SK-N-SH (cell line): ENCODE data around the gene UBAP2L. TPM values are rescaled to one million over a fixed set of nuclear protein-coding genes. Genes with fewer than 3 reads are reported as not detected.

ENCODE experiments used
- CTCF ChIA-PET: fragments of 300-600, 350-600 bp; formaldehyde crosslinking; extraction: SDS; loops from one replicate; lab custom pipeline; 2021; lab: Yijun Ruan, JAX
- POLR2A ChIA-PET: fragments of 350-600 bp; sonication (Branson Sonifier 250); formaldehyde crosslinking; extraction: SDS; loops from one replicate; lab custom pipeline; 2020; ENCODE audit warnings: antibody characterized with exemption, inconsistent platforms; lab: Yijun Ruan, JAX
- DNase-seq: peaks from one replicate; pipeline ENCODE4 v3.0.0; 2012
- H2AFZ ChIP-seq: fragments of 200-600 bp; sonication (generic); 2 replicates; pipeline ENCODE4 v1.8.1; 2016; ENCODE audit warnings: antibody characterized with exemption, mild to moderate bottlenecking, low read depth
- H3F3A ChIP-seq: fragments of 200-600 bp; sonication (generic); replicated peaks from 2 replicates; pipeline ENCODE3; 2016; ENCODE audit warnings: antibody characterized with exemption, mild to moderate bottlenecking; ENCODE audit not compliant: insufficient read depth
- H3K27ac ChIP-seq, 2 experiments: fragments of 200-500 bp in 1 of 2; fragments of 200-600 bp in 1 of 2; sonication (Bioruptor generic) in 1 of 2; sonication (generic), shearing (Covaris generic) in 1 of 2; 2 replicates each; pipeline versions ENCODE4 v1.5.1 to v1.6.1; 2014 to 2016; ENCODE audit warnings: low read depth in 2 of 2, inconsistent platforms in 1 of 2, low read length in 1 of 2, mild to moderate bottlenecking in 1 of 2, mixed read lengths in 1 of 2
- H3K27me3 ChIP-seq: fragments of 200-600 bp; sonication (generic), shearing (Covaris generic); 2 replicates; pipeline ENCODE4 v1.6.1; 2016; ENCODE audit warnings: mixed run types; ENCODE audit not compliant: insufficient read depth
- H3K36me3 ChIP-seq, 2 experiments: fragments of 200-500 bp in 1 of 2; fragments of 200-600 bp in 1 of 2; sonication (Bioruptor generic) in 1 of 2; sonication (generic) in 1 of 2; replicated peaks in 1 of 2; 2 replicates each; pipeline versions ENCODE3 to v1.5.1; 2014 to 2016; ENCODE audit warnings: low read length in 1 of 2, mild to moderate bottlenecking in 1 of 2; ENCODE audit not compliant: insufficient read depth in 2 of 2, control insufficient read depth in 1 of 2
- H3K4me1 ChIP-seq, 2 experiments: fragments of 200-500 bp in 1 of 2; fragments of 200-600 bp in 1 of 2; sonication (Bioruptor generic) in 1 of 2; sonication (generic), shearing (Covaris generic) in 1 of 2; 2 replicates each; pipeline versions ENCODE4 v1.5.1 to v1.6.1; 2014 to 2016; ENCODE audit warnings: low read depth in 1 of 2, low read length in 1 of 2, mixed run types in 1 of 2; ENCODE audit not compliant: insufficient read depth in 2 of 2, control insufficient read depth in 1 of 2
- H3K4me2 ChIP-seq: fragments of 200-600 bp; sonication (generic), shearing (Covaris generic); 2 replicates; pipeline ENCODE4 v1.6.1; 2017; ENCODE audit warnings: mixed run types
- H3K4me3 ChIP-seq, 2 experiments: fragments of 200-500 bp in 1 of 2; fragments of 200-600 bp in 1 of 2; sonication (Bioruptor generic) in 1 of 2; sonication (generic), shearing (Covaris generic) in 1 of 2; 2 replicates each; pipeline versions ENCODE4 v1.5.1 to v1.8.1; 2014 to 2016; ENCODE audit warnings: low read depth in 2 of 2, inconsistent platforms in 1 of 2, low read length in 1 of 2, mild to moderate bottlenecking in 1 of 2, mixed read lengths in 1 of 2, moderate library complexity in 1 of 2
- H3K79me2 ChIP-seq: fragments of 200-600 bp; sonication (generic); 2 replicates; pipeline ENCODE4 v1.8.1; 2017; ENCODE audit warnings: mild to moderate bottlenecking; ENCODE audit not compliant: insufficient read depth
- H3K9ac ChIP-seq: fragments of 200-600 bp; sonication (generic); 2 replicates; pipeline ENCODE4 v1.6.1; 2017; ENCODE audit warnings: mixed run types
- H3K9me2 ChIP-seq: fragments of 200-600 bp; sonication (generic); 2 replicates; pipeline ENCODE4 v1.6.1; 2017; ENCODE audit warnings: mixed run types
- H3K9me3 ChIP-seq: fragments of 200-600 bp; sonication (generic); 2 replicates; pipeline ENCODE4 v1.6.1; 2017; ENCODE audit warnings: mixed run types, mild to moderate bottlenecking, moderate library complexity
- H4K20me1 ChIP-seq: fragments of 200-600 bp; sonication (generic); 2 replicates; pipeline ENCODE4 v1.6.1; 2017; ENCODE audit warnings: mild to moderate bottlenecking, mixed run types; ENCODE audit not compliant: insufficient read depth
- EZH2phosphoT487 ChIP-seq: fragments of 200-600 bp; sonication (generic); IDR thresholded peaks from 2 replicates; pipeline ENCODE4 v1.6.1; 2017; ENCODE audit warnings: low read depth, mixed run types, mild to moderate bottlenecking, antibody characterized with exemption, moderate library complexity, borderline replicate concordance
- FOXM1 ChIP-seq: IDR thresholded peaks from 2 replicates; pipeline ENCODE4 v1.4.0; 2012; ENCODE audit warnings: low read depth, mild to moderate bottlenecking
- GABPA ChIP-seq: IDR thresholded peaks from 2 replicates; pipeline ENCODE4 v1.4.0; 2012; ENCODE audit warnings: low read depth, mild to moderate bottlenecking
- JUND ChIP-seq: IDR thresholded peaks from 2 replicates; pipeline ENCODE4 v1.4.0; 2012
- NRF1 ChIP-seq: IDR thresholded peaks from 2 replicates; pipeline ENCODE4 v1.6.1; 2012; ENCODE audit warnings: low read depth, mild to moderate bottlenecking, low read length
- POLR2AphosphoS5 ChIP-seq: IDR thresholded peaks from 2 replicates; pipeline ENCODE4 v1.6.1; 2012; ENCODE audit warnings: low read depth, low read length
- RCOR1 ChIP-seq: fragments of 150-350 bp; IDR thresholded peaks from 2 replicates; pipeline ENCODE4 v1.6.1; 2017; ENCODE audit warnings: antibody characterized with exemption, low read length
- RXRA ChIP-seq: IDR thresholded peaks from 2 replicates; pipeline ENCODE4 v1.4.0; 2012; ENCODE audit warnings: low read depth, mild to moderate bottlenecking, borderline replicate concordance
- SMC3 ChIP-seq: IDR thresholded peaks from 2 replicates; pipeline ENCODE4 v1.6.1; 2012; ENCODE audit warnings: low read depth, low read length, improper control_type of control experiment
- TCF12 ChIP-seq: IDR thresholded peaks from 2 replicates; pipeline ENCODE4 v1.4.0; 2012
- WGBS: methylation state at CpG from one replicate; pipeline ENCODE4 v1.1.6; 2017; ENCODE audit warnings: low lambda C conversion rate; 5-methylcytosine and 5-hydroxymethylcytosine counted together
- polyA plus RNA-seq, 3 experiments: library from polyadenylated mRNA; depleted of rRNA; stranded (reverse); fragments of >200 nt; gene quantifications; 2 replicates each; pipeline ENCODE4 v1.2.3, GENCODE V29; 2012
- TF ChIP-seq, protein P1 (sequence below): IDR thresholded peaks from 2 replicates; pipeline ENCODE4; 2012
- TF ChIP-seq, protein P2 (sequence below): IDR thresholded peaks from 2 replicates; pipeline ENCODE4 v1.4.0; 2012; ENCODE audit warnings: low read depth
- TF ChIP-seq, protein P3 (sequence below): fragments of 150-350 bp; IDR thresholded peaks from 2 replicates; pipeline ENCODE4 v1.6.1; 2016; ENCODE audit warnings: mild to moderate bottlenecking, low read depth, low read length
- TF ChIP-seq, protein P4 (sequence below): IDR thresholded peaks from 2 replicates; pipeline ENCODE4 v1.6.1; 2012; ENCODE audit warnings: mild to moderate bottlenecking, low read depth, low read length, moderate library complexity

Gene UBAP2L
- polyA plus RNA-seq, 1 of the 3 experiments (the other 2 are of a cell fraction): 161 TPM

DNA sequence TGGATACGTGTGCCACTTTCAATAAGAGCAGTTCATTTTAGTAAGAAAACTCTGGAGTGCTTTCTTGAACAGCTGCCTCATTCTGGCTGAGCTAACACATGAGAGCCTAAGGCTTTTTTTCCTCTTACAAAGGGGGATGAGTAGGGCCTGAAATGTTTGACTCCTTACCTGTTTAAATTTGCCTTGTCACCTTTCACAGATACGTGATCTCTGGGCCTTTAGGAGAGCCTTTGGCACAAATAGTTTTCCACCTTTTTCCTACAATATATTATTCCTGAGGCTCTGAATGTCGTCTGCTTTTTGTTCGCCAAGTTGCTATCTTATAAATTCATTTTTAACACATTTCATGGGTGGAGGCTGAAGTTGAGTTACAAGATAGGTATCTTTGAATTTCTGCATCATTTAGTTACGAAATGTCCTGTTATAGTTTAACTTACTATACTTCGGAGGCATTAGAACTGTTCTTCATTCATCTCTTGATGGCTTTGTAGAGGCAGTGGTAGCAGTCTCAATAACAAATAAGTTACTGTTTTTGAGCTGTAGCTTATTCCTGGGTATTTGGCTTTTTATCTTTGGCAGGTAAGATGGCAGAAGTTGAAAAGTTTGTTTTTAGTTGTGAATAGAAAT, 17.2 kb downstream of the UBAP2L start:
- no peak for TF ChIP-seq POLR2AphosphoS5
- no peak for TF ChIP-seq GABPA
- no peak for TF ChIP-seq SMC3
- no peak for TF ChIP-seq NRF1
- no peak for TF ChIP-seq RCOR1
- TF ChIP-seq TCF12: no peak
- TF ChIP-seq, protein P1, sequence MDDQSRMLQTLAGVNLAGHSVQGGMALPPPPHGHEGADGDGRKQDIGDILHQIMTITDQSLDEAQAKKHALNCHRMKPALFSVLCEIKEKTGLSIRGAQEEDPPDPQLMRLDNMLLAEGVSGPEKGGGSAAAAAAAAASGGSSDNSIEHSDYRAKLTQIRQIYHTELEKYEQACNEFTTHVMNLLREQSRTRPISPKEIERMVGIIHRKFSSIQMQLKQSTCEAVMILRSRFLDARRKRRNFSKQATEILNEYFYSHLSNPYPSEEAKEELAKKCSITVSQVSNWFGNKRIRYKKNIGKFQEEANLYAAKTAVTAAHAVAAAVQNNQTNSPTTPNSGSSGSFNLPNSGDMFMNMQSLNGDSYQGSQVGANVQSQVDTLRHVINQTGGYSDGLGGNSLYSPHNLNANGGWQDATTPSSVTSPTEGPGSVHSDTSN: no peak
- TF ChIP-seq, protein P2, sequence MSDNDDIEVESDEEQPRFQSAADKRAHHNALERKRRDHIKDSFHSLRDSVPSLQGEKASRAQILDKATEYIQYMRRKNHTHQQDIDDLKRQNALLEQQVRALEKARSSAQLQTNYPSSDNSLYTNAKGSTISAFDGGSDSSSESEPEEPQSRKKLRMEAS: no peak
- TF ChIP-seq, protein P3, sequence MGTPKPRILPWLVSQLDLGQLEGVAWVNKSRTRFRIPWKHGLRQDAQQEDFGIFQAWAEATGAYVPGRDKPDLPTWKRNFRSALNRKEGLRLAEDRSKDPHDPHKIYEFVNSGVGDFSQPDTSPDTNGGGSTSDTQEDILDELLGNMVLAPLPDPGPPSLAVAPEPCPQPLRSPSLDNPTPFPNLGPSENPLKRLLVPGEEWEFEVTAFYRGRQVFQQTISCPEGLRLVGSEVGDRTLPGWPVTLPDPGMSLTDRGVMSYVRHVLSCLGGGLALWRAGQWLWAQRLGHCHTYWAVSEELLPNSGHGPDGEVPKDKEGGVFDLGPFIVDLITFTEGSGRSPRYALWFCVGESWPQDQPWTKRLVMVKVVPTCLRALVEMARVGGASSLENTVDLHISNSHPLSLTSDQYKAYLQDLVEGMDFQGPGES: no peak
- no peak for TF ChIP-seq EZH2phosphoT487
- Histone ChIP-seq H3K4me1 (no peaks in the 10 kb centered on the region), H3K9me3 (no peaks in the 10 kb centered on the region), H3K36me3 (peaks cover 80 to 87% of the 10 kb centered on the region in 2 experiments), H3K27me3 (no peaks in the 10 kb centered on the region), H3F3A (peaks cover 17% of the 10 kb centered on the region), H3K27ac (no peak overlapping the region), H4K20me1 (peaks cover 34% of the 10 kb centered on the region; the same call in 1 of the 2 replicates), H3K9me2 (no peaks in the 10 kb centered on the region), H3K9ac (no peak overlapping the region), H3K79me2 (peaks cover 87% of the 10 kb centered on the region), H3K4me2 (no peak overlapping the region), H2AFZ (no peak overlapping the region), H3K4me3 (no peak overlapping the region)
- CTCF ChIA-PET: interaction anchor here (0.6 kb wide), 1 partner anchor 64 kb away, joined by 3 read pairs; no protein-coding TSS in a partner anchor
- POLR2A ChIA-PET: no interaction called here
- 90% methylated on average over 6 of the region's 6 CpGs for WGBS
- DNase-seq: no peak

DNA sequence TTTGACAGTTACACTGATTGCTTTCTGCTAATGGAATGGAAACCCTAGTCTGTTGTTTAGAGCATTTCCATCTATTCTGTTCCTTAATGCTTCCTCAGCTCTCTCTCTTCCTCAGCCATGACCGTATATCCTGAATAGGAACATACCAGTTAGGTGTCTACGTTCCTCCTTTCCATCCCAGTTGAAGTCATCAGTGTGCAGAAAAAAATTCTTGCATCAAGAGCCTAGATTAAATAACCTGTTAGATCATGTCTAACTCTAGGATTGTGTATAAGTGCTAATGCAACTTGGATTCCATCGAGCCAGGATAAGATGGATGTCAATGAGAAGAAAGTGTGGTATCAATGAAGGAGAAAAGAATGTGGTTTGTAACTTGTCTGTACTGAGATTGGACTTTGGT, 18.7 kb downstream of the UBAP2L start:
- CTCF ChIA-PET: interaction anchor here (1.7 kb wide), 1 partner anchor 16 kb away, joined by 4 read pairs; no protein-coding TSS in a partner anchor
- TF ChIP-seq FOXM1 (no peak), EZH2phosphoT487 (no peak), JUND (no peak), RXRA (no peak), GABPA (no peak)
- TF ChIP-seq, protein P4, sequence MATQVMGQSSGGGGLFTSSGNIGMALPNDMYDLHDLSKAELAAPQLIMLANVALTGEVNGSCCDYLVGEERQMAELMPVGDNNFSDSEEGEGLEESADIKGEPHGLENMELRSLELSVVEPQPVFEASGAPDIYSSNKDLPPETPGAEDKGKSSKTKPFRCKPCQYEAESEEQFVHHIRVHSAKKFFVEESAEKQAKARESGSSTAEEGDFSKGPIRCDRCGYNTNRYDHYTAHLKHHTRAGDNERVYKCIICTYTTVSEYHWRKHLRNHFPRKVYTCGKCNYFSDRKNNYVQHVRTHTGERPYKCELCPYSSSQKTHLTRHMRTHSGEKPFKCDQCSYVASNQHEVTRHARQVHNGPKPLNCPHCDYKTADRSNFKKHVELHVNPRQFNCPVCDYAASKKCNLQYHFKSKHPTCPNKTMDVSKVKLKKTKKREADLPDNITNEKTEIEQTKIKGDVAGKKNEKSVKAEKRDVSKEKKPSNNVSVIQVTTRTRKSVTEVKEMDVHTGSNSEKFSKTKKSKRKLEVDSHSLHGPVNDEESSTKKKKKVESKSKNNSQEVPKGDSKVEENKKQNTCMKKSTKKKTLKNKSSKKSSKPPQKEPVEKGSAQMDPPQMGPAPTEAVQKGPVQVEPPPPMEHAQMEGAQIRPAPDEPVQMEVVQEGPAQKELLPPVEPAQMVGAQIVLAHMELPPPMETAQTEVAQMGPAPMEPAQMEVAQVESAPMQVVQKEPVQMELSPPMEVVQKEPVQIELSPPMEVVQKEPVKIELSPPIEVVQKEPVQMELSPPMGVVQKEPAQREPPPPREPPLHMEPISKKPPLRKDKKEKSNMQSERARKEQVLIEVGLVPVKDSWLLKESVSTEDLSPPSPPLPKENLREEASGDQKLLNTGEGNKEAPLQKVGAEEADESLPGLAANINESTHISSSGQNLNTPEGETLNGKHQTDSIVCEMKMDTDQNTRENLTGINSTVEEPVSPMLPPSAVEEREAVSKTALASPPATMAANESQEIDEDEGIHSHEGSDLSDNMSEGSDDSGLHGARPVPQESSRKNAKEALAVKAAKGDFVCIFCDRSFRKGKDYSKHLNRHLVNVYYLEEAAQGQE: no peak
- Histone ChIP-seq H3K9me2 (no peaks in the 10 kb centered on the region), H3K27ac (no peak overlapping the region), H3K36me3 (peaks cover 88 to 94% of the 10 kb centered on the region in 2 experiments), H3F3A (peaks cover 17% of the 10 kb centered on the region), H3K9ac (no peak overlapping the region), H3K9me3 (no peaks in the 10 kb centered on the region), H3K4me1 (no peaks in the 10 kb centered on the region), H2AFZ (no peak overlapping the region), H3K79me2 (peaks cover 80% of the 10 kb centered on the region), H3K27me3 (no peaks in the 10 kb centered on the region), H3K4me3 (no peak overlapping the region), H4K20me1 (peaks cover 30% of the 10 kb centered on the region; the same call in 1 of the 2 replicates), H3K4me2 (no peak overlapping the region)
- no peak for DNase-seq
- WGBS: 85% methylated on average over 3 of the region's 3 CpGs
- POLR2A ChIA-PET: no interaction called here
